ENCODE results near the gene CRIP1. TPM values are rescaled to one million over a fixed set of nuclear protein-coding genes. Genes with fewer than 3 reads are reported as not detected.

CRIP1 gene
- total and polyA plus RNA-seq, 8 donors, result 3.5 to 149 (median 60.1) TPM; not detected in 1

- Histone ChIP-seq H3K4me3 (no peak overlapping the region), H3K36me3 (peaks cover 35 to 86% (median 77%) of the 10 kb centered on the region in 4 donors), H3K4me1 (peaks cover 22 to 60% (median 50%) of the 10 kb centered on the region in 4 donors), H3K9me3 (no peaks in the 10 kb centered on the region), H3K27ac (peak overlapping the region in 2 of 5 donors; percentile 61 to 90), H3K27me3 (no peaks in the 10 kb centered on the region)
- intact Hi-C loops (cut with DNase I; ENCODE audit: low total_unique reads), result no loop called here
- no peak for DNase-seq
- 63 to 92% (median 74%) methylated on average over 6 to 20 of the region's 20 CpGs for WGBS, 5 donors
- TF ChIP-seq EP300 (IDR thresholded peaks at IDR 0.05) (no peak), POLR2A (IDR thresholded peaks at IDR 0.05) (no peak), POLR2AphosphoS5 (IDR thresholded peaks at IDR 0.05) (no peak), CTCF (IDR thresholded peaks at IDR 0.05) (no peak)
These were observed 19.3 kb upstream of the CRIP1 start for GRCh38 chr14:105467249-105467941.

GRCh38 chr14:105467942-105468471 lies 18.7 kb upstream of the CRIP1 start:
- intact Hi-C loops (cut with DNase I; ENCODE audit: low total_unique reads), result no loop called here
- WGBS, 5 donors, result 72 to 80% (median 76%) methylated on average over 7 to 22 of the region's 22 CpGs
- TF ChIP-seq POLR2AphosphoS5 (IDR thresholded peaks at IDR 0.05) (no peak), POLR2A (IDR thresholded peaks at IDR 0.05) (no peak), CTCF (IDR thresholded peaks at IDR 0.05) (no peak), EP300 (IDR thresholded peaks at IDR 0.05) (no peak)
- no peak overlapping the region for H3K4me3 ChIP-seq
- peaks cover 0 to 1% (median 0%) of the 10 kb centered on the region in 3 donors for H3K27me3 ChIP-seq
- H3K9me3 ChIP-seq, result no peaks in the 10 kb centered on the region
- DNase-seq, result no peak
- H3K36me3 ChIP-seq, result peaks cover 32 to 80% (median 71%) of the 10 kb centered on the region in 4 donors
- peak overlapping the region in 4 of 5 donors; percentile 50 to 90 (median 64) for H3K27ac ChIP-seq
- peaks cover 29 to 66% (median 56%) of the 10 kb centered on the region in 4 donors for H3K4me1 ChIP-seq

- H3K27ac ChIP-seq, result peak overlapping the region; percentile 43 to 90 (median 61)
- peaks cover 24 to 73% (median 64%) of the 10 kb centered on the region in 4 donors for H3K36me3 ChIP-seq
- peak; percentile 38 to 70 for DNase-seq
- H3K27me3 ChIP-seq, result peaks cover 0 to 9% (median 0%) of the 10 kb centered on the region in 3 donors
- peaks cover 36 to 73% (median 63%) of the 10 kb centered on the region in 4 donors for H3K4me1 ChIP-seq
- TF ChIP-seq EP300 (IDR thresholded peaks at IDR 0.05) (no peak), CTCF (IDR thresholded peaks at IDR 0.05) (no peak), POLR2AphosphoS5 (IDR thresholded peaks at IDR 0.05) (no peak), POLR2A (IDR thresholded peaks at IDR 0.05) (no peak)
- 35 to 63% (median 47%) methylated on average over 8 to 19 of the region's 19 CpGs for WGBS, 5 donors
- no peaks in the 10 kb centered on the region for H3K9me3 ChIP-seq
- no peak overlapping the region for H3K4me3 ChIP-seq
- intact Hi-C loops (cut with DNase I; ENCODE audit: low total_unique reads), result no loop called here
These were observed 18.0 kb upstream of the CRIP1 start for GRCh38 chr14:105468621-105469241.

Data from stomach (tissue), 9 donors.